CD4-positive, alpha-beta T cell treated with Interleukin-4 for 1 hour (primary cell): ENCODE data around the gene FAM149B1.
"Not testable (repeated sequence)": the region's sequence is repeated elsewhere in the genome, so short reads cannot be mapped to it uniquely, and the experiment has no call there.

Source experiments
- DNase-seq, 2 donors: peaks; one replicate each; pipeline ENCODE4 v3.0.0-alpha.2; 2020 to 2022

The FAM149B1 gene

GRCh38 chr10:73238990-73239566, 71.2 kb downstream of the FAM149B1 start:
- no peak for DNase-seq

- no peak for DNase-seq
These were observed 72.0 kb downstream of the FAM149B1 start for GRCh38 chr10:73239908-73240307.

GRCh38 chr10:73244866-73245477, 77.1 kb downstream of the FAM149B1 start:
- DNase-seq, result peak in 1 of 2 donors; percentile 11

- no peak for DNase-seq
These were observed 78.4 kb downstream of the FAM149B1 start for GRCh38 chr10:73246322-73246645.

GRCh38 chr10:73246646-73247508, 79.0 kb downstream of the FAM149B1 start, which contains the start of gene DNAJC9:
TSS of gene DNAJC9 (minus strand) at chr10:73247255. CDS start at chr10:73247189, 66 bp downstream.
- DNase-seq, result peak; percentile 96 to 97

GRCh38 chr10:73247509-73248258, 79.8 kb downstream of the FAM149B1 start:
- no peak for DNase-seq

GRCh38 chr10:73248259-73248724, 80.4 kb downstream of the FAM149B1 start:
- no peak for DNase-seq

GRCh38 chr10:73251683-73252444, 83.9 kb downstream of the FAM149B1 start:
- no peak for DNase-seq

- peak; percentile 93 to 96 for DNase-seq
These were observed 84.7 kb downstream of the FAM149B1 start, which contains the start of gene MRPS16 for GRCh38 chr10:73252445-73253224. TSS of gene MRPS16 (minus strand) at chr10:73252644. CDS start at chr10:73252482, 162 bp downstream.

- DNase-seq, result peak in 1 of 2 donors; percentile 28
These were observed 85.3 kb downstream of the FAM149B1 start for GRCh38 chr10:73253225-73253555.

GRCh38 chr10:73258612-73259011, 90.7 kb downstream of the FAM149B1 start:
- not testable (repeated sequence) for DNase-seq

- DNase-seq, result no peak
These were observed 93.6 kb downstream of the FAM149B1 start for GRCh38 chr10:73261362-73261995.

- no peak for DNase-seq
These were observed 94.3 kb downstream of the FAM149B1 start for GRCh38 chr10:73262105-73262730.

- no peak for DNase-seq
These were observed 95.1 kb downstream of the FAM149B1 start for GRCh38 chr10:73262880-73263555.

- peak in 1 of 2 donors; percentile 19 for DNase-seq
These were observed 95.9 kb downstream of the FAM149B1 start for GRCh38 chr10:73263693-73264347.

GRCh38 chr10:73264423-73264822, 96.5 kb downstream of the FAM149B1 start:
- DNase-seq, result no peak

- no peak for DNase-seq
These were observed 113.2 kb downstream of the FAM149B1 start for GRCh38 chr10:73281097-73281496.

- DNase-seq, result peak in 1 of 2 donors; percentile 6
These were observed 119.5 kb downstream of the FAM149B1 start for GRCh38 chr10:73287441-73287840.

GRCh38 chr10:73289958-73290357, 122.0 kb downstream of the FAM149B1 start:
- DNase-seq, result no peak
